Measurements from ENCODE around the gene ORC6. TPM values are rescaled to one million over a fixed set of nuclear protein-coding genes. Genes with fewer than 3 reads are reported as not detected.

ORC6 gene
- total and polyA plus RNA-seq, 7 donors: 0.26 to 2.5 (median 0.70) TPM

DNA sequence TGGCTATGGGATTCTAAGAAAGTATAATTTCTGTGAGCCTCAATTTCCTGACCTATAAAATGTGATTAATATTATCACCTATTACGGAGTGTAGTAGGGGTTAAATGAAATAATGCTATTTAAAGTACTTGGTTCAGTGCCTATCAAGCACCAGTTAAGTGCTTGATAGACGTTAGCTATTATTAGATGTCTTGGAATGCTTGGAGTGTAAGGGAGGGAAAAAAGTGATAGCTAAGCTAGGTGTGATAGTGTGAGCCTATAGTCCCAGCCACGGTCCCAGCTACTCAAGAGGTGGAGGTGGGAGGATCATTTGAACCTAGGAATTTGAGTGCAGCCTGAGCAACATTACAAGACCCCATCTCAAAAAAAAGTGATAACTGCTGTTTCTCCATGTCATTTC lies 7.5 kb downstream of the ORC6 start:
- Histone ChIP-seq H3K36me3 (ENCODE audit: insufficient read depth in 1 of 2, low read depth in 1 of 2) (no peaks in the 10 kb centered on the region), H3K4me3 (no peak overlapping the region), H3K27ac (no peak overlapping the region), H3K9me3 (no peaks in the 10 kb centered on the region), H3K4me1 (no peaks in the 10 kb centered on the region), H3K27me3 (ENCODE audit: insufficient read depth in 3 of 3, low read length in 2 of 3) (no peaks in the 10 kb centered on the region)
- intact Hi-C loops (cut with DNase I): no loop called here
- TF ChIP-seq, protein P1, sequence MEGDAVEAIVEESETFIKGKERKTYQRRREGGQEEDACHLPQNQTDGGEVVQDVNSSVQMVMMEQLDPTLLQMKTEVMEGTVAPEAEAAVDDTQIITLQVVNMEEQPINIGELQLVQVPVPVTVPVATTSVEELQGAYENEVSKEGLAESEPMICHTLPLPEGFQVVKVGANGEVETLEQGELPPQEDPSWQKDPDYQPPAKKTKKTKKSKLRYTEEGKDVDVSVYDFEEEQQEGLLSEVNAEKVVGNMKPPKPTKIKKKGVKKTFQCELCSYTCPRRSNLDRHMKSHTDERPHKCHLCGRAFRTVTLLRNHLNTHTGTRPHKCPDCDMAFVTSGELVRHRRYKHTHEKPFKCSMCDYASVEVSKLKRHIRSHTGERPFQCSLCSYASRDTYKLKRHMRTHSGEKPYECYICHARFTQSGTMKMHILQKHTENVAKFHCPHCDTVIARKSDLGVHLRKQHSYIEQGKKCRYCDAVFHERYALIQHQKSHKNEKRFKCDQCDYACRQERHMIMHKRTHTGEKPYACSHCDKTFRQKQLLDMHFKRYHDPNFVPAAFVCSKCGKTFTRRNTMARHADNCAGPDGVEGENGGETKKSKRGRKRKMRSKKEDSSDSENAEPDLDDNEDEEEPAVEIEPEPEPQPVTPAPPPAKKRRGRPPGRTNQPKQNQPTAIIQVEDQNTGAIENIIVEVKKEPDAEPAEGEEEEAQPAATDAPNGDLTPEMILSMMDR (IDR thresholded peaks at IDR 0.05): no peak
- ATAC-seq (no peak), DNase-seq (no peak)
- 44 to 60% (median 50%) methylated on average over 3 of the region's 3 CpGs for WGBS, 3 donors

DNA sequence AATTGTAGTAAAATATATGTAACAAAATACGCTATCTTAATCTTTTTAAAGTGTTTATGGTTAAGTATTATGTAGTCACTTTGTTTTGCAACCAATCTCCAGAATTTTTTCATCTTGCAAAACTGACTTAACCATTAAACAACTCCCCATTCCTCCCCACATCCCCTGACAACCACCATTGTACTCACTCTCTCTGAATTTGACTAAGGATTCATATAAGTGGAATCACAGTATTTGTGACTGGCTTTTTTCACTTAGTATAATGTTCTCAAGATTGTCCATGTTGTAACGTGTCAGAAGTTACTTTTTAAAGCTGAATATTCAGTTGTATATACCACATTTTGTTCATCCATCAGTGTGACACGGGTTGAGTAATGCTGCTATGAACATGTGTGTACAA lies 10.6 kb downstream of the ORC6 start:
- Histone ChIP-seq H3K27me3 (ENCODE audit: insufficient read depth in 3 of 3, low read length in 2 of 3) (no peaks in the 10 kb centered on the region), H3K36me3 (ENCODE audit: insufficient read depth in 1 of 2, low read depth in 1 of 2) (no peaks in the 10 kb centered on the region), H3K27ac (no peak overlapping the region), H3K4me1 (no peaks in the 10 kb centered on the region), H3K9me3 (no peaks in the 10 kb centered on the region), H3K4me3 (no peak overlapping the region)
- intact Hi-C loops (cut with DNase I): no loop called here
- ATAC-seq (no peak), DNase-seq (no peak)
- WGBS, 3 donors: 94 to 97% (median 95%) methylated on average over 3 of the region's 3 CpGs
- TF ChIP-seq, protein P1 (IDR thresholded peaks at IDR 0.05): no peak

DNA sequence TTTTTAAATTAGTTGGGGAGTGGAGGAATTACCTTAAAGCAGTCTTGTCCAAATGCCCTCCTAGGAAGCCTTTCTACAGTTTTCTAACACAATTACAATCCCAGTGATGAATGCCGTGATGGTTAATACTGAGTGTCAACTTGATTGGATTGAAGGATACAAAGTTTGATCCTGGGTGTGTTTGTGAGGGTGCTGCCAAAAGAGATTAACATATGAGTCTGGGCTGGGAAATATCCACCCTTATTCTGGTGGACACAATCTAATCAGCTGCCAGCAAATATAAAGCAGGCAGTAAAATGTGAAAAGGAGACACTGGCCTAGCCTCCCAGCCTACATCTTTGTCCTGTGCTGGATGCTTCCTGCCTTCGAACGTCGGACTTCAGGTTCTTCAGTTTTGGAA lies 12.2 kb downstream of the ORC6 start:
- Histone ChIP-seq H3K9me3 (no peaks in the 10 kb centered on the region), H3K36me3 (ENCODE audit: insufficient read depth in 1 of 2, low read depth in 1 of 2) (peaks cover 0 to 6% of the 10 kb centered on the region in 2 donors), H3K27me3 (ENCODE audit: insufficient read depth in 3 of 3, low read length in 2 of 3) (no peaks in the 10 kb centered on the region), H3K4me1 (no peaks in the 10 kb centered on the region), H3K27ac (no peak overlapping the region), H3K4me3 (no peak overlapping the region)
- ATAC-seq (no peak), DNase-seq (no peak)
- TF ChIP-seq, protein P1 (IDR thresholded peaks at IDR 0.05): no peak
- intact Hi-C loops (cut with DNase I): no loop called here
- WGBS, 3 donors: 92 to 94% (median 93%) methylated on average over 4 of the region's 4 CpGs

DNA sequence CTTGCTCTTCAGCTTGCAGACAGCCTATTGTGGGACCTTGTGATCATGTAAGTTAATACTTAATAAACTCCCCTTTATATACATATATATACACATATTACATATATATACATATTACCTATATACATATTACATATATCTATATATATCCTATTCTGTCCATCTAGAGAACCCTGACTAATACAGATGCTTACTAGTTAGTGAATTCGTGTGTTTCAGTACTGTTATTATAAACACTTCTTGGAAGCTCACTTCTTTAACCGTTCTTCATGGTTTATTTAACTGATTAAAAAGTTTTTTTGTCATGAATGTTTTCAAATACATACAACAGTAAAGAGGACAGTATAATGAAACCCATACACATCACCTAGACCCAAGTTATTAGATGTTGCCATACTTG lies 12.6 kb downstream of the ORC6 start:
- Histone ChIP-seq H3K9me3 (no peaks in the 10 kb centered on the region), H3K27me3 (ENCODE audit: insufficient read depth in 3 of 3, low read length in 2 of 3) (no peaks in the 10 kb centered on the region), H3K36me3 (ENCODE audit: insufficient read depth in 1 of 2, low read depth in 1 of 2) (peaks cover 0 to 10% of the 10 kb centered on the region in 2 donors), H3K27ac (no peak overlapping the region), H3K4me1 (no peaks in the 10 kb centered on the region), H3K4me3 (no peak overlapping the region)
- intact Hi-C loops (cut with DNase I): no loop called here
- ATAC-seq (no peak), DNase-seq (no peak)
- WGBS, 3 donors: 86 to 90% (median 89%) methylated on average over 2 of the region's 2 CpGs
- TF ChIP-seq, protein P1 (IDR thresholded peaks at IDR 0.05): no peak

DNA sequence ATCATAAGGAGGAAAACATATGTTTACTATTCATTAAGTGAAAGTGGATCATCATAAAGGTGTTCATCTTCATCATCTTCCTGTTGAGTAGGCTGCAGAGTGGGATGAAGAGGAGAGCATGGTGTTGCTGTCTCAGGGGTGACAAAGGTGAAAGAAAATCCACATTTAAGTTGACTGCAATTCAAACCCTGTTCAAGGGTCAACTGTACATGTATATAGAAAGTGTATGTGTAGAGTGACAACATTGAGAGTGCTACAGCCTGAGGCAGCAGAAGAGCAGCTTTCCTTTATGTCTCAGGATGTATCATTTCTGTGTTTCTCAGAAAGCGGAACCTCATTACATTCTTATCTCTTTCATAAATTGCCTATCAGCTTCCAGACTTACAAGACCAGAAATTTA lies 17.2 kb downstream of the ORC6 start:
- H3K27ac ChIP-seq: no peak overlapping the region
- ATAC-seq: no peak
- TF ChIP-seq, protein P1 (IDR thresholded peaks at IDR 0.05): no peak
- H3K27me3 ChIP-seq (ENCODE audit: insufficient read depth in 3 of 3, low read length in 2 of 3): no peaks in the 10 kb centered on the region
- H3K9me3 ChIP-seq: no peaks in the 10 kb centered on the region
- H3K36me3 ChIP-seq (ENCODE audit: insufficient read depth in 1 of 2, low read depth in 1 of 2): peaks cover 0 to 30% of the 10 kb centered on the region in 2 donors
- H3K4me1 ChIP-seq: peaks cover 15% of the 10 kb centered on the region
- no peak overlapping the region for H3K4me3 ChIP-seq
- WGBS, 3 donors: 0% methylated on average over 1 of the region's 1 CpG
- intact Hi-C loops (cut with DNase I): no loop called here
- DNase-seq: no peak

All from psoas muscle (tissue), 8 donors.